COR-L47 (cell line): ENCODE results near the gene RNU7-1.

Source experiments
- DNase-seq: peaks from one replicate; lab custom pipeline; 2025; lab: John Stamatoyannopoulos, UW

Gene RNU7-1

GRCh38 chr12:6917491-6918231 lies 26.0 kb upstream of the RNU7-1 start:
- DNase-seq: no peak

- DNase-seq: no peak
These were observed 24.0 kb upstream of the RNU7-1 start for GRCh38 chr12:6919588-6919987.

GRCh38 chr12:6921539-6921938 lies 22.1 kb upstream of the RNU7-1 start:
- no peak for DNase-seq

- DNase-seq: no peak
These were observed 21.3 kb upstream of the RNU7-1 start for GRCh38 chr12:6921996-6922946.

- no peak for DNase-seq
These were observed 20.4 kb upstream of the RNU7-1 start for GRCh38 chr12:6923003-6923732.

- DNase-seq: no peak
These were observed 19.8 kb upstream of the RNU7-1 start for GRCh38 chr12:6923851-6924250.

- no peak for DNase-seq
These were observed 18.4 kb upstream of the RNU7-1 start for GRCh38 chr12:6925239-6925539.

- DNase-seq: no peak
These were observed 17.9 kb upstream of the RNU7-1 start for GRCh38 chr12:6925540-6926279.

GRCh38 chr12:6927379-6928021 lies 16.1 kb upstream of the RNU7-1 start, which contains the start of gene ATN1:
ATN1 (plus strand) TSS chr12:6927959; CDS start chr12:6934002, 6,043 bp downstream.
- no peak for DNase-seq

GRCh38 chr12:6928022-6928702 lies 15.5 kb upstream of the RNU7-1 start:
- no peak for DNase-seq

- no peak for DNase-seq
These were observed 14.8 kb upstream of the RNU7-1 start for GRCh38 chr12:6928703-6929407.

GRCh38 chr12:6929466-6930452 lies 13.9 kb upstream of the RNU7-1 start:
- no peak for DNase-seq

GRCh38 chr12:6932766-6933165 lies 10.8 kb upstream of the RNU7-1 start:
- no peak for DNase-seq

GRCh38 chr12:6934110-6934509 lies 9.5 kb upstream of the RNU7-1 start:
- no peak for DNase-seq

- DNase-seq: no peak
These were observed 8.0 kb upstream of the RNU7-1 start for GRCh38 chr12:6935371-6936193.

- DNase-seq: no peak
These were observed 7.4 kb upstream of the RNU7-1 start for GRCh38 chr12:6936194-6936635.

GRCh38 chr12:6936636-6937480 lies 6.8 kb upstream of the RNU7-1 start:
- DNase-seq: peak; percentile 52
